Muscle of leg (tissue), 11 donors: ENCODE results near the gene SFXN3. TPM values are rescaled to one million over a fixed set of nuclear protein-coding genes. Genes with fewer than 3 reads are reported as not detected.

Experiments
- DNase-seq: peaks from one replicate; pipeline ENCODE4 v3.0.0; 2013
- H3K27ac ChIP-seq: one replicate; pipeline ENCODE4 v1.5.1; 2013; ENCODE audit warnings: mild to moderate bottlenecking, low read length, control low read depth
- H3K27me3 ChIP-seq: one replicate; pipeline ENCODE4 v1.6.1; 2013; ENCODE audit warnings: low read length; ENCODE audit not compliant: control insufficient read depth, insufficient read depth
- H3K36me3 ChIP-seq: one replicate; pipeline ENCODE4 v1.6.1; 2013; ENCODE audit warnings: low read length; ENCODE audit not compliant: control insufficient read depth, insufficient read depth
- H3K4me1 ChIP-seq: one replicate; pipeline ENCODE4 v1.6.1; 2013; ENCODE audit warnings: low read length; ENCODE audit not compliant: control insufficient read depth, insufficient read depth
- H3K4me3 ChIP-seq: one replicate; pipeline ENCODE4 v1.5.1; 2013; ENCODE audit warnings: low read length, control low read depth
- H3K9me3 ChIP-seq: replicated peaks from 2 replicates; pipeline ENCODE4 v1.6.1; 2013; ENCODE audit warnings: low read depth, low read length; ENCODE audit not compliant: control insufficient read depth
- WGBS: methylation state at CpG from one replicate; pipeline ENCODE4 v1.1.5; 2013; ENCODE audit warnings: missing lambda C conversion rate; ENCODE audit not compliant: insufficient coverage; 5-methylcytosine and 5-hydroxymethylcytosine counted together
- polyA plus RNA-seq, 8 donors: library from polyadenylated mRNA; unstranded; fragments of 120-200 nt; gene quantifications; one replicate each; pipeline versions ENCODE4 v1.2.1 to v1.2.3, GENCODE V29; 2013; ENCODE audit warnings: inconsistent platforms in 1 of 8, low replicate concordance in 1 of 8; ENCODE audit not compliant: insufficient read length in 8 of 8, insufficient read depth in 1 of 8
- total RNA-seq: library from RNA; stranded (reverse); fragments of 120-200 nt; gene quantifications from one replicate; pipeline ENCODE4 v1.2.4, GENCODE V29; 2013

The SFXN3 gene
- total and polyA plus RNA-seq, 9 donors = 18.8 to 37.2 (median 24.2) TPM

DNA sequence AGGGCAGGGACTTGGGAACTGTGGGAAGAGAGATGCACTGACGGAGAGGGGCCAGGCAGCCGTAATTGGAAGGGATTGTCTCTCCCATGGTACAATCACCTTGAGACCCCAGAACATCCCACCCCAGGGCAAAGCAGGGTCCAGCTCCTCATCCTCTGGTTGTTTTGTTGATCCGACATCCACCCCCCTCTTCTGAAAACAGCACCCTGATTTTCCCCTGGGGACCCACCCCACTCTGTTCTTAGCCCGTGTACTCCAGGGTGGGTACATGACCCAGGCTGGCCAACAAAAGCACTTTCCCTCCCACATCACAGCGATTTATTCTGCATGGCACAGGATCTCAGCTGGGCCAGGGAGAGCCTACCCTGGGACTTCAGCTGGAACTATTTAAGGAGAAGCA lies 14.2 kb upstream of the SFXN3 start:
- no peak for DNase-seq
- Histone ChIP-seq H3K9me3 (no peaks in the 10 kb centered on the region), H3K36me3 (no peaks in the 10 kb centered on the region), H3K27me3 (peaks cover 28% of the 10 kb centered on the region), H3K4me1 (peaks cover 39% of the 10 kb centered on the region), H3K27ac (no peak overlapping the region), H3K4me3 (no peak overlapping the region)
- 68% methylated on average over 2 of the region's 5 CpGs for WGBS

DNA sequence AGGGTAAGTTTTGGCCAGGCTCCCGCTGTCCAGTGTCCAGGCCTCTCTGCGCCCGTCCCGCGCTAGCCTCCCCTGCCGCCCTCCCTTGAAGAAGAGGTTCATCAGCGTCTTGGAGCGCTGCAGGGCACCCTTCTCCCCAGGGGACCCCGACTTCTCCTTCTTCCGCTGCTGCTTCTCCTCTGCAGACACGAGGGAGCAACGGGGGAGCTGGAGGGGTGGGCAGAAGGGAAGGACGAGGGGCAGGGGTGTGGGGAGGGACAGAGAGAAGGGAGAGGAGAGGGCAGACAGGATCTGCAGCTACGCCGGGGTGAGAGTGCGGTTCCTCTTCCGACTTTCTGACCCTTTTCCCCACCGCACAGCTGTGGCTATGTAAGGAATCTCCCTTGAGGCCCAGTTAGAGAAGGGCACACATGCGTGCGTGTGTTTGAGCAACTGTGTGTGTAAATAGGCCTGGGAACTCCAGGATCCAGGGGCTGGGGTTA lies 12.9 kb upstream of the SFXN3 start:
- H3K27me3 ChIP-seq = peaks cover 28% of the 10 kb centered on the region
- peaks cover 26% of the 10 kb centered on the region for H3K4me1 ChIP-seq
- no peak overlapping the region for H3K4me3 ChIP-seq
- H3K9me3 ChIP-seq = no peaks in the 10 kb centered on the region
- no peak for DNase-seq
- WGBS = 22% methylated on average over 7 of the region's 20 CpGs
- peak overlapping the region; percentile 15 for H3K27ac ChIP-seq
- no peaks in the 10 kb centered on the region for H3K36me3 ChIP-seq

DNA sequence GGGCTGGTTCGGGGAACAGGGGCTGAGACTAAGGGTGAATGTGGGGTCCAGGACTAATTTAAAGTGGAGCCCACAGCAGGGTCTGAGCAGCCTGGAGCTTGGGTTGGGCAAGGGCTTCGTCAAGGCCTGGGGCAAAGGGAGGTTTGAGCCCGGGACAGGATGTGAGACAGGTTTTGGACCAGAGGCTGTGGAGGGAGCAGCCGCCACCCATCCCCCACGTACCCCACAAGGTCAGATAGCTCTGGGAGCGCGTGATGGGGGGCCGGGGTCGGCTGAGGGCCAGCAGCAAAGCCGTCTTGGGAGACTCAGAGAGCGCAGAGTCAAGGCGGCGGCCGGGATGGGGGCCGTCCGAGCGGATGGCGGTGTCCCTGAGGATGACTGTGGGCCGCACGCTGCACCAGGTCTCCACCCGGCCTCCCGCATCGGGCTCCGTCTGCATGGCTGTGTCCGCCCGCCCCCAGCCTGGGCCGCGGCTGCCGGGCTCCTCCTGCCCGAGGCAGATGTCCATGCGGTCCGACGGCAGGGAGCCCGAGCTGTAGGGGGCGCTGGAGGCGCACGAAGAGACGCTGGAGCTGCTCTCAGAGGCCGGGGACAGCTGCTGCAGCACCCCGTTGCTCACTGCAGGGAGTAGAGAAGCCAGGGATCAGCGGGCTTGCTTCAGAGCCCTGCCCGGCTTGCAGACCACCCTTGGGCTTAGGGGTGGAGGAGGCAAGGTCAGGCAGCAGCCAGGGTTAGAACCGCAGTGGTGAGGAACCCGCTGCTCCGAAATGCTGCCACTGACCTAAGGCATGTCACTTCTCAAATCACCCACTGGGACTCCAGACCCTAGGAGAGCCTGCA lies 12.2 kb upstream of the SFXN3 start:
- Histone ChIP-seq H3K27me3 (peaks cover 28% of the 10 kb centered on the region), H3K4me1 (peaks cover 21% of the 10 kb centered on the region), H3K36me3 (no peaks in the 10 kb centered on the region), H3K27ac (peak overlapping the region; percentile 15), H3K4me3 (no peak overlapping the region), H3K9me3 (no peaks in the 10 kb centered on the region)
- WGBS = 6% methylated on average over 41 of the region's 45 CpGs
- peak; percentile 79 for DNase-seq

DNA sequence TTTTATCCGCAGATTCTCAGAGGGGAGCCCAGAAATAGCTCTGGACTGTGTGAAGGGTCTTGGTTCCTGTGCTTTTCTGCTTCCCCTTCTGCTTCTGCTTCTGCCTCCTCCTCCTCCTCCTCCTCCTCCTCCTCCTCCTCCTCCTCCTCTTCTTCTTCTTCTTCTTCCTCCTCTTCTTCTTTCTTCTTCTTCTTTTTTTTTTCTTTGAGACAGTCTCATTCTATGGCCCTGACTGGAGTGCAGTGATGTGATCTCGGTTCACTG lies 11.7 kb upstream of the SFXN3 start:
- no CpG with 5 or more reads among the region's 2 CpGs for WGBS
- Histone ChIP-seq H3K27me3 (peaks cover 28% of the 10 kb centered on the region), H3K4me1 (peaks cover 18% of the 10 kb centered on the region), H3K27ac (no peak overlapping the region), H3K9me3 (no peaks in the 10 kb centered on the region), H3K4me3 (no peak overlapping the region), H3K36me3 (no peaks in the 10 kb centered on the region)
- no peak for DNase-seq

DNA sequence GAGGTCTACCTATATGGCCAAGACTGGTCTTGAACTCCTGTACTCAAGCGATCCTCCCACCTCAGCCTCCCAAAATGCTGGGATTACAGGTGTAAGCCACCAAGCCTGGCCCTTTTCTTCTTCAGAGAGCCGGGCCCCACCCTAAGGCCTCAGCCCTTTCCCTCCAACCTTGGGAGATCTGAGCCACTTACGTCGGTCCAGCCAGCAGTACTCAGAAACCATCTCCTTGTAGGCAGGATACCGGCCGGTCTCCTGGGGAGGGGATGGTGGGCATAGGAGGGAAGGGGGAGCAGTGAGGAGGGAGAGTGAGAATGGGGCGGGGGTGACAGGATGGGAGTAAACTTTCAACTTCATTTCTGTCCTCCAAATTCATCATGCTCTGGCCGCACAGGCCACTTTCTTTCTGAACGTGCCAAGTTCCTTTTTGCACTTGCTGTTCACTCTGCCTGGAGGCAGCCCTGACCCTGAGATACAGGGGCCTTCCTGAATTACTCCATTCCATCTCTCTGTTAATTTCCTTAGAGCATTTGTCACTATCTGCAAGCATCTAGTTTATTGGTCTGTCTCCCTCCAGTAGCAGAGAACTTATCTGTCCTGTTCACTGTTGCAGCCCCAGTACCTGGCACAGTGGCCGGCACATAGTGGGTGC lies 10.5 kb upstream of the SFXN3 start:
- DNase-seq = no peak
- peaks cover 16% of the 10 kb centered on the region for H3K4me1 ChIP-seq
- WGBS = 77% methylated on average over 5 of the region's 10 CpGs
- no peaks in the 10 kb centered on the region for H3K36me3 ChIP-seq
- H3K27ac ChIP-seq = no peak overlapping the region
- no peak overlapping the region for H3K4me3 ChIP-seq
- H3K9me3 ChIP-seq = no peaks in the 10 kb centered on the region
- peaks cover 28% of the 10 kb centered on the region for H3K27me3 ChIP-seq

DNA sequence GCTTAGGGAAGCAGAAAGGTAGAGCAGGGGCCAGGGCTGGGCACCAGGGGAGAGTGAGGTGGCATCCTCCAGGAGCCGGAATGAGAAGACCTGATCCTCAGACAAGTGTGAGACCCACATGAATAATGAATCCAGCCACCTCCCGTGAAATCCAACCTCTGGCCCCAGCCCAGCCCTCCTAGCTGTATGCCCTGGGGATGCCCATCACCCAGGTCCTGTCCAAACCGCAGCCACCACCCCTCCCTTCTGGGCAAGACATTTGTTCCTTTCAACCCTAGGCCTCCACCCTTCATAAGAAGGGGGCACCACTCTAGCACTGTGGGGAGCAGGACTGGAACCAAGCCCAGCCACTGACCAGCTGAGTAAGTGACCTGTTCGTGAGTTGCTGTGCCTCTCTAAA lies 9.8 kb upstream of the SFXN3 start:
- 65% methylated on average over 2 of the region's 4 CpGs for WGBS

DNA sequence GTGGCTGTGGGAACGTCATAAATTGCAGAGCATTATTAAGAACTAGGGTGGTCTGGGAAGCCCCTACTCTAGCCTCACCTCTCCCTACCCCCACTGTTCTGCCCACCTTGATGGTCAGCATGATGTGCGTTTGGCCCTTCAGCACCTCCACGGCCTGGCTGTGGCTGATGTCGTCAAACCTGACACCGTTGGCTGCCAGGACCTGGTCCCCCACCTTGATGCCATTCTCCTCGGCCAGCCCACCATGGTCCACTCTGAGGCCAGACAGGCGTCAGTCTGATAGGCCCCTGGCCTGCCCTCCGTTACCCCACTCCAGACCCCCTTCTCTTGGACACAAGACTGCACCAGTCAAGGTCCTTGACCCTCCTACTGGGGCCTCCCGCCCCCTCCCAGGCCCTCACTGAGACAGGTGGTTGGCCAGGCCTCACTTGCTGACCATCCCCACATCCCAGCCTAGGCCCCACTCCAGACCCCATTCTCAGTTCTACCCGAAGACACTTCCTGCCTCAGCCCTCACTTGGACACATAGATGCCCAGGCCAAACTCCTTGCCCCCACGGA lies 9.3 kb upstream of the SFXN3 start:
- no peak overlapping the region for H3K27ac ChIP-seq
- peaks cover 18% of the 10 kb centered on the region for H3K4me1 ChIP-seq
- no peak for DNase-seq
- H3K36me3 ChIP-seq = no peaks in the 10 kb centered on the region
- no peaks in the 10 kb centered on the region for H3K9me3 ChIP-seq
- no peak overlapping the region for H3K4me3 ChIP-seq
- WGBS = 85% methylated on average over 8 of the region's 11 CpGs
- peaks cover 23% of the 10 kb centered on the region for H3K27me3 ChIP-seq

More for the DNA sequence above, 9.8 kb upstream of the SFXN3 start:
- no peaks in the 10 kb centered on the region for H3K9me3 ChIP-seq
- DNase-seq = no peak
- no peak overlapping the region for H3K27ac ChIP-seq
- H3K36me3 ChIP-seq = no peaks in the 10 kb centered on the region
- H3K27me3 ChIP-seq = peaks cover 28% of the 10 kb centered on the region
- H3K4me3 ChIP-seq = no peak overlapping the region
- H3K4me1 ChIP-seq = peaks cover 16% of the 10 kb centered on the region

DNA sequence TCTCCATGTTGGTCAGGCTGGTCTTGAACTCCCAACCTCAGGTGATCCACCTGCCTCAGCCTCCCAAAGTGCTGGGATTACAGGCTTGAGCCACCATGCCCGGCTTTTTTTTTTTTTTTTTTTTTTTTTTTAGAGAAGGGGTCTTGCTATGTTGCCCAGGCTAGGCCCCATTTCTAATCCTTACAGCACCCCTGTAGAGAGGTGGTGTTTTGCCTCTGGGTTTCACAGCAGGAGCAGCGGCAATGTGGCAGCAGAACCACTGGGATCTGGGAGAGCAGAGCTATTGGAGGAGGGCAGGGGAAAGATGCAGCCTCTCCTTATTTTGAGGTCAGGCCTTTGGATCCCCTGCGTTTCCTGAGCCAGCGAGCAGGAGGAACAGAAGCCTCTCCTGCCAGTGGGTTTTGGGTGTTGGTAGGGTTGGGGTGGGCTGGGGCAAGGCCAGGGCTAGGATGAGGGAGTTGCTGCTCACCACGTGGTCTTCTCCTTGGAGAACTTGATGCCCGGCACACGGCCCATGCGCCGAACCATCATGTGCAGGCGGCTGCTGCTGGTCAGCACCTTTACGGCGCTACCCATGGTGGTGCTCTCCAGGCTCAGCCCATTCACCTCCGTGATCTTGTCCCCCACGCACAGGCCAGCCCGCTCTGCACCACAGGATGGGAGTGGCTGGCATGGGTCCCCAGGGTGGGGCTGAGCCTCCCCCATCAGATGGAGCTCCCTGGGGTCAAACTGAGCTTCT lies 7.9 kb upstream of the SFXN3 start:
- Histone ChIP-seq H3K4me3 (no peak overlapping the region), H3K27ac (no peak overlapping the region), H3K27me3 (peaks cover 14% of the 10 kb centered on the region), H3K4me1 (peaks cover 24% of the 10 kb centered on the region), H3K36me3 (no peaks in the 10 kb centered on the region), H3K9me3 (no peaks in the 10 kb centered on the region)
- DNase-seq = no peak
- WGBS = 89% methylated on average over 14 of the region's 15 CpGs

DNA sequence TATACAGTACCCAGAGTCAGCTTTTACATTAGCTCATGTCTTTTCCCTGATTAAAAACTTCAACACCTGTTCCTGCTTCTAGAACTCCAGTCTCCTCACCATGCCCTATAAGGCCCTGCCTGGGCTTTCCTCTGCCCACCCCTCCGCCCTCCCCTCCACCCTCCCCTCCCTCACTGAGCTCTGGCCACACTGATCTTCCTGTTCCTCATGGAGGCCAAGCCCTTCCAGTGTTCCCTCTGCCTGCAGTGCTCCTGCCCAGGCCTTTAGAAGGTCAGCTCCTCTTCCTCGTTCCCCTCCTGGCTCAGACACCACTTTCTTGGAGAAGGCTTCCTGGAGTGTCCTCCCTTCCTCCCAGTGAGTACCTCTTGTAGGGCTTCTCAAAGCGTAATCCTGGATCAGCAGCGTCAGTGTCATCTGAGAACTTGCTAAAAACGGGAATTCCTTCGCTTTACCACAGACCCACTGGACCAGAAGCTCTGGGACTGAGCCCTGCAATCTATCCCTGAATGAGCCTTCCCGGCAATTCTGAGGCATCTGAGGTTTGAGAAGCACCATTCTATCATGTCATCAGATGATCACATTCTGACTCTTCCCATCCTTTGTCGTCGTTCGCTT lies 3.8 kb upstream of the SFXN3 start:
- peaks cover 46% of the 10 kb centered on the region for H3K4me1 ChIP-seq
- H3K27ac ChIP-seq = peak overlapping the region; percentile 72
- peaks cover 18% of the 10 kb centered on the region for H3K27me3 ChIP-seq
- H3K4me3 ChIP-seq = peak overlapping the region; percentile 21
- H3K9me3 ChIP-seq = no peaks in the 10 kb centered on the region
- no peaks in the 10 kb centered on the region for H3K36me3 ChIP-seq
- no peak for DNase-seq
- 29% methylated on average over 6 of the region's 10 CpGs for WGBS
